GM20000 (cell line): ENCODE measurements around the gene CASK.

Source experiments
- DNase-seq: peaks from one replicate; pipeline ENCODE4 v3.0.0; 2012; ENCODE audit warnings: low spot score
- TF ChIP-seq, protein P1 (sequence below): IDR thresholded peaks from 2 replicates; pipeline ENCODE4 v1.5.1; 2012; ENCODE audit warnings: mild to moderate bottlenecking, control low read depth; ENCODE audit errors: extremely low read depth, missing control alignments

CASK gene

GRCh38 chrX:41923211-41923977, at the start of gene CASK:
Gene CASK (minus strand): TSS chrX:41923554. CDS start chrX:41922988, 566 bp downstream.
- TF ChIP-seq, protein P1, sequence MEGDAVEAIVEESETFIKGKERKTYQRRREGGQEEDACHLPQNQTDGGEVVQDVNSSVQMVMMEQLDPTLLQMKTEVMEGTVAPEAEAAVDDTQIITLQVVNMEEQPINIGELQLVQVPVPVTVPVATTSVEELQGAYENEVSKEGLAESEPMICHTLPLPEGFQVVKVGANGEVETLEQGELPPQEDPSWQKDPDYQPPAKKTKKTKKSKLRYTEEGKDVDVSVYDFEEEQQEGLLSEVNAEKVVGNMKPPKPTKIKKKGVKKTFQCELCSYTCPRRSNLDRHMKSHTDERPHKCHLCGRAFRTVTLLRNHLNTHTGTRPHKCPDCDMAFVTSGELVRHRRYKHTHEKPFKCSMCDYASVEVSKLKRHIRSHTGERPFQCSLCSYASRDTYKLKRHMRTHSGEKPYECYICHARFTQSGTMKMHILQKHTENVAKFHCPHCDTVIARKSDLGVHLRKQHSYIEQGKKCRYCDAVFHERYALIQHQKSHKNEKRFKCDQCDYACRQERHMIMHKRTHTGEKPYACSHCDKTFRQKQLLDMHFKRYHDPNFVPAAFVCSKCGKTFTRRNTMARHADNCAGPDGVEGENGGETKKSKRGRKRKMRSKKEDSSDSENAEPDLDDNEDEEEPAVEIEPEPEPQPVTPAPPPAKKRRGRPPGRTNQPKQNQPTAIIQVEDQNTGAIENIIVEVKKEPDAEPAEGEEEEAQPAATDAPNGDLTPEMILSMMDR: no peak
- peak; percentile 92 for DNase-seq

- TF ChIP-seq, protein P1: no peak
- DNase-seq: no peak
Measured at GRCh38 chrX:41971346-41971745, 48.0 kb upstream of the CASK start.

GRCh38 chrX:41970419-41970818, 47.1 kb upstream of the CASK start:
- no peak for DNase-seq
- TF ChIP-seq, protein P1: no peak

DNA sequence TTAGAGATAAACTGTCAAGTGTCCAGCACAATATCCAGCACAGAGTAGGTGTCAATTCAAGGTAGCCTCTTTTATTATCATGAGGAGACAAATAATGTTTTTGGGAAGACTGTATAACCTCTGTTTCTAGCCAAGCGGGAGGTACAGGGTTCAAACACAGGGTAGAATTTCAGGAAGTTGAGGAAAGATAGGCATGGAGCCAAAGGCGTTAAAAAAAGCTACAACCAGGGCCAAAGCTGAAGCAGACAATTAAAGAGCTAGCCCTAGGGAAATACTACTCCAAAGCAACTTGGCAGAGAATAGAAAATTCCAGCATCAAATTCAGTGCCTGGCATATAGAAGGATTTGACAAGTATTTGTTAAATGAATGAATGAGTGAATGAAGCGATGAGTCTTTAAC, 40.0 kb upstream of the CASK start:
- TF ChIP-seq, protein P1: no peak
- DNase-seq: no peak

- DNase-seq: no peak
- TF ChIP-seq, protein P1: no peak
Measured at GRCh38 chrX:41960142-41960541, 36.8 kb upstream of the CASK start.

- TF ChIP-seq, protein P1: no peak
- no peak for DNase-seq
Measured at GRCh38 chrX:41958861-41959260, 35.5 kb upstream of the CASK start.

DNA sequence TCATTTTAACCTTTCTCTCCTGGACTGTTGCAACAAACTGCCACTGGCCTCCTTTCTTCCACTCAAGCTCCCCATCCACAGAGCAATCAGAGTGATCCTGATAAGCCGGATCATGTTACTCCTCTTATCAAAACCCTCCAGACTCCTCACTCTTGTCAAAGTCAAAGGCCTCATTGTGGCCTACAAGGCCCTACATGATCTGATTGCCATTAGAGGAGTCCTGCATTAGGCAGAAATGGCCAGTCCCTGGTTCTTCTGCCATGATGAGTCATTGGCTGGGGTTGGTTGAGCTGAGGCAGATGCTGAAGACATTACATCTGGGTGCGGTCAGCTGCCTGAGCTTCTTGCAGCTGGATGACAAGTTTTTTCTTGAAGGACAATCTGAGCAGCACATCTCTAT, 32.7 kb upstream of the CASK start:
- TF ChIP-seq, protein P1: no peak
- DNase-seq: no peak
